ENCODE data around the gene SPEF2. TPM values are rescaled to one million over a fixed set of nuclear protein-coding genes. Genes with fewer than 3 reads are reported as not detected.

Gene SPEF2
- total and polyA plus RNA-seq, 2 of the 13 experiments (the other 11 are each of a cell fraction or from before 2014, with no cell fraction given): 1.5 to 2.3 TPM

DNA sequence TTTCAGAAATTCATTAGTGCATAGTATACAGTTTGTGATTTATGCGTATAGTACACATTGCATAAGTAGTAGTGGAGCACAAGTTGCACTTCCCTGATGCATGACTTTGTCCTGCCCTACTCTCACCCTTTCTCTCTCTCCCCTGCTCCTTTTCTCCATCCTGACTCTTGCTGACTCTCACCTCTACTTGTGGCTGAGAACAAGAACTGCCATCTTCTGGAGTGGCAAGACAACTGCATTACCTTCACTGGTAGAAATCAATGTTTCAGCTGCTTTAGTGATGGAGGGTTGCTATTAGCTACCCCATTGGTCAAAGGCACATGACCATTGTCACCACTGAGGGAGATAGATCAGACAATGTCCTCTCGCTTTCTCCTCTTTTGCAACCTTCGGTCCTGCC lies 26.9 kb downstream of the SPEF2 start:
- Histone ChIP-seq H3K4me2 (ENCODE audit: low read depth, low read length) (no peak overlapping the region), H3K79me2 (ENCODE audit: insufficient read depth, low read length) (no peaks in the 10 kb centered on the region), H3K36me3 (replicated peaks in 1 of 2; ENCODE audit: control insufficient read depth in 1 of 2, insufficient read depth in 2 of 2, low read length in 2 of 2) (no peaks in the 10 kb centered on the region), H3K9me3 (ENCODE audit: low read length) (no peaks in the 10 kb centered on the region), H3K27me3 (ENCODE audit: control insufficient read depth in 1 of 2, insufficient read depth in 2 of 2, low read length in 2 of 2) (no peaks in the 10 kb centered on the region; a peak in 1 of 5 replicates), H4K20me1 (ENCODE audit: insufficient read depth, low read length) (no peaks in the 10 kb centered on the region), H2AFZ (ENCODE audit: low read length) (no peak overlapping the region), H3K4me3 (replicated peaks in 1 of 3; ENCODE audit: insufficient read depth in 1 of 3, low read depth in 2 of 3, low read length in 3 of 3) (no peak overlapping the region), H3K27ac (ENCODE audit: extremely low read length, insufficient read depth, low read length) (no peak overlapping the region), H3K4me1 (ENCODE audit: insufficient read depth, low read length) (no peaks in the 10 kb centered on the region), H3K9ac (ENCODE audit: insufficient read depth, low read depth, low read length) (no peak overlapping the region)
- DNase-seq (ENCODE audit: low spot score) (no peak), ATAC-seq (no peak), FAIRE-seq (no peak)
- CTCF ChIA-PET (ENCODE audit: low intra/inter-chr PET ratio, low total read pairs): no interaction called here
- TF ChIP-seq ZNF569 (CRISPR knock-in tag; IDR thresholded peaks at IDR 0.05; ENCODE audit: borderline replicate concordance): no peak
- in situ Hi-C loops (cut with HindIII; ENCODE audit: extremely low pct_ligation_motif_present, low pct_unique_long_range_greater_than_20kb) (no loop called here), intact Hi-C loops (cut with micrococcal nuclease; ENCODE audit: unreplicated experiment) (no loop called here)
- POLR2A ChIA-PET: no interaction called here
- BruUV-seq (replicated peaks): no TSS peak
- 100% methylated on average over 3 of the region's 3 CpGs for WGBS (ENCODE audit: low lambda C conversion rate)

GRCh38 chr5:35647128-35647527 lies 29.5 kb downstream of the SPEF2 start:
- ATAC-seq: no peak
- no peaks in the 10 kb centered on the region; a peak in 1 of 5 replicates for H3K27me3 ChIP-seq (ENCODE audit: control insufficient read depth in 1 of 2, insufficient read depth in 2 of 2, low read length in 2 of 2)
- no peak overlapping the region for H3K4me3 ChIP-seq (replicated peaks in 1 of 3; ENCODE audit: insufficient read depth in 1 of 3, low read depth in 2 of 3, low read length in 3 of 3)
- CTCF ChIA-PET (ENCODE audit: low intra/inter-chr PET ratio, low total read pairs): no interaction called here
- intact Hi-C loops (cut with micrococcal nuclease; ENCODE audit: unreplicated experiment): no loop called here
- DNase-seq (ENCODE audit: low spot score): no peak
- no peaks in the 10 kb centered on the region for H3K79me2 ChIP-seq (ENCODE audit: insufficient read depth, low read length)
- H3K9me3 ChIP-seq (ENCODE audit: low read length): no peaks in the 10 kb centered on the region
- BruUV-seq (replicated peaks): no TSS peak
- POLR2A ChIA-PET: no interaction called here
- no peak overlapping the region for H3K27ac ChIP-seq (ENCODE audit: extremely low read length, insufficient read depth, low read length)
- FAIRE-seq: no peak
- in situ Hi-C loops (cut with HindIII; ENCODE audit: extremely low pct_ligation_motif_present, low pct_unique_long_range_greater_than_20kb): no loop called here
- H3K9ac ChIP-seq (ENCODE audit: insufficient read depth, low read depth, low read length): no peak overlapping the region
- H3K4me1 ChIP-seq (ENCODE audit: insufficient read depth, low read length): no peaks in the 10 kb centered on the region
- H3K4me2 ChIP-seq (ENCODE audit: low read depth, low read length): no peak overlapping the region
- H2AFZ ChIP-seq (ENCODE audit: low read length): no peak overlapping the region
- 80% methylated on average over 1 of the region's 1 CpG for WGBS (ENCODE audit: low lambda C conversion rate)
- H3K36me3 ChIP-seq (replicated peaks in 1 of 2; ENCODE audit: control insufficient read depth in 1 of 2, insufficient read depth in 2 of 2, low read length in 2 of 2): no peaks in the 10 kb centered on the region
- H4K20me1 ChIP-seq (ENCODE audit: insufficient read depth, low read length): no peaks in the 10 kb centered on the region
- TF ChIP-seq SATB2 (CRISPR knock-in tag; IDR thresholded peaks at IDR 0.05): no peak
- no peak for TF ChIP-seq ZNF724P (CRISPR knock-in tag; IDR thresholded peaks at IDR 0.05; ENCODE audit: borderline replicate concordance)
- TF ChIP-seq ZNF768 (CRISPR knock-in tag; IDR thresholded peaks at IDR 0.05): no peak
- TF ChIP-seq SMAD1 (CRISPR knock-in tag; IDR thresholded peaks at IDR 0.05; ENCODE audit: borderline replicate concordance, low read depth): no peak
- no peak for TF ChIP-seq ZNF512B (CRISPR knock-in tag; IDR thresholded peaks at IDR 0.05; ENCODE audit: borderline replicate concordance)
- no peak for TF ChIP-seq JUNB (CRISPR knock-in tag; IDR thresholded peaks at IDR 0.05; ENCODE audit: borderline replicate concordance)
- no peak for TF ChIP-seq ZSCAN9 (CRISPR knock-in tag; IDR thresholded peaks at IDR 0.05; ENCODE audit: borderline replicate concordance)
- no peak for TF ChIP-seq HNRNPUL1 (IDR thresholded peaks at IDR 0.05; ENCODE audit: low read depth, low read length)
- no peak for TF ChIP-seq JDP2 (CRISPR knock-in tag; IDR thresholded peaks at IDR 0.05; ENCODE audit: borderline replicate concordance)
